Breast epithelium (tissue), 3 donors: ENCODE results near the gene OR5H15.
"Not testable (repeated sequence)": the region's sequence is repeated elsewhere in the genome, so short reads cannot be mapped to it uniquely, and the experiment has no call there.

Experiments
- POLR2A ChIP-seq: fragments of 450-650 bp; IDR thresholded peaks from one replicate; pipeline ENCODE4 v1.6.1; 2016; ENCODE audit warnings: antibody characterized with exemption, mild to moderate bottlenecking, moderate library complexity
- POLR2AphosphoS5 ChIP-seq, 3 donors: sonication (generic); formaldehyde crosslinking; IDR thresholded peaks; one replicate each; pipeline ENCODE4 v1.6.1; 2017; ENCODE audit warnings: antibody characterized with exemption in 3 of 3
- TF ChIP-seq, protein P1 (sequence below), 3 donors: fragments of 450-650 bp; IDR thresholded peaks; one replicate each; pipeline ENCODE4 v1.5.1; 2016 to 2017; ENCODE audit warnings: antibody characterized with exemption in 3 of 3, mild to moderate bottlenecking in 3 of 3, moderate library complexity in 3 of 3

DNA sequence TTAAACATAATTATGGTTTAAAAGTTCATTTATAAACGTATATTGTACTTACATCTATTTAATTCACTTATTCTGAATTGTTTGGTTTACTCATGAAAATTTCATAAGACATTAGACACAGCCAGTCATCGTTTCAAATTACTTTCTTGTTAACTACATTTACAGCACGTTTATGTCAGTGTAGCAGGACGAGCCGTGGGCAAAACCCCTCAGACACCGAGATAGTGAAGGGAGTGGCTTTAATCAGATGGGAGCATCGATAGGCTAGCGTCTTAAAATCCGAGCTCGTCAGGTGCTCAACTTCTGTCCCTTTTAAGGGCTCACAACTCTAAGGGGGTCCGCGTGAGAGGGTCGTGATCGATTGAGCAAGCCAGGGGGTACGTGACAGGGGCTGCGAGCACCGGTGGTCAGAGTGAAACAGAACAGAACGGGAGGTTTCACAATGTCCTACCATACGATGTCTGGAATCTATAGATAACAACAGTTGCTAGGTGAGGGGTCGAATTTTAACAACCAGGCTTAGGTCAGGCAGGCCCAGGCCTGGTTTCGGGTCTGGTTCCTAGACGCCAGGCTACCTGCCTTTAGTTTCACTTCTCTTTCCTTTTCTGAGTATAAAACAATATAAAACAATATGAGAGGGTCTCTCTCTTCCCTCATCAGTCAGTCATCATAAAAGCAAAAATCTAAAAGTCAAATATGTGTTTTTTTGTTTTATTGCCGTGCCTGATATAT is 28.5 kb upstream of the OR5H15 start:
- TF ChIP-seq, protein P1, sequence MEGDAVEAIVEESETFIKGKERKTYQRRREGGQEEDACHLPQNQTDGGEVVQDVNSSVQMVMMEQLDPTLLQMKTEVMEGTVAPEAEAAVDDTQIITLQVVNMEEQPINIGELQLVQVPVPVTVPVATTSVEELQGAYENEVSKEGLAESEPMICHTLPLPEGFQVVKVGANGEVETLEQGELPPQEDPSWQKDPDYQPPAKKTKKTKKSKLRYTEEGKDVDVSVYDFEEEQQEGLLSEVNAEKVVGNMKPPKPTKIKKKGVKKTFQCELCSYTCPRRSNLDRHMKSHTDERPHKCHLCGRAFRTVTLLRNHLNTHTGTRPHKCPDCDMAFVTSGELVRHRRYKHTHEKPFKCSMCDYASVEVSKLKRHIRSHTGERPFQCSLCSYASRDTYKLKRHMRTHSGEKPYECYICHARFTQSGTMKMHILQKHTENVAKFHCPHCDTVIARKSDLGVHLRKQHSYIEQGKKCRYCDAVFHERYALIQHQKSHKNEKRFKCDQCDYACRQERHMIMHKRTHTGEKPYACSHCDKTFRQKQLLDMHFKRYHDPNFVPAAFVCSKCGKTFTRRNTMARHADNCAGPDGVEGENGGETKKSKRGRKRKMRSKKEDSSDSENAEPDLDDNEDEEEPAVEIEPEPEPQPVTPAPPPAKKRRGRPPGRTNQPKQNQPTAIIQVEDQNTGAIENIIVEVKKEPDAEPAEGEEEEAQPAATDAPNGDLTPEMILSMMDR (IDR thresholded peaks at IDR 0.05) = not testable (repeated sequence)
- not testable (repeated sequence) for TF ChIP-seq POLR2A; POLR2AphosphoS5 (IDR thresholded peaks at IDR 0.05)
